ENCODE measurements around the gene SUSD1. TPM values are rescaled to one million over a fixed set of nuclear protein-coding genes. Genes with fewer than 3 reads are reported as not detected.

The SUSD1 gene
- polyA plus RNA-seq, 1 of the 3 experiments (the other 2 are of a cell fraction) = 8.2 TPM

GRCh38 chr9:112044186-112044585 lies 130.9 kb downstream of the SUSD1 start:
- H3K9me2 ChIP-seq = no peaks in the 10 kb centered on the region
- POLR2A ChIA-PET = no interaction called here
- no peaks in the 10 kb centered on the region for H4K20me1 ChIP-seq (ENCODE audit: insufficient read depth)
- H3K36me3 ChIP-seq (replicated peaks in 1 of 2; ENCODE audit: control insufficient read depth in 1 of 2, insufficient read depth in 2 of 2, low read length in 1 of 2) = no peaks in the 10 kb centered on the region
- peaks cover 33% of the 10 kb centered on the region for H3F3A ChIP-seq (replicated peaks; ENCODE audit: insufficient read depth)
- TF ChIP-seq YY1 (IDR thresholded peaks at IDR 0.05; ENCODE audit: low read depth) (no peak), TCF12 (IDR thresholded peaks at IDR 0.05) (no peak)
- H3K9me3 ChIP-seq = 0 out of 2 replicates have a peak, but pooled peaks cover 6% of the 10 kb centered on the region
- no peaks in the 10 kb centered on the region for H3K27me3 ChIP-seq (ENCODE audit: insufficient read depth)
- no peak overlapping the region for H3K4me3 ChIP-seq (ENCODE audit: low read depth in 2 of 2, low read length in 1 of 2)
- H2AFZ ChIP-seq (ENCODE audit: low read depth) = no peak overlapping the region
- 0 out of 4 replicates have a peak overlapping the region, but pooled peaks of 1 of the 2 experiments have one; percentile 15 for H3K27ac ChIP-seq (ENCODE audit: low read depth in 2 of 2, low read length in 1 of 2)
- no peak for DNase-seq
- no peak overlapping the region for H3K4me2 ChIP-seq
- no peaks in the 10 kb centered on the region for H3K79me2 ChIP-seq (ENCODE audit: insufficient read depth)
- H3K4me1 ChIP-seq (ENCODE audit: control insufficient read depth in 1 of 2, insufficient read depth in 2 of 2, low read depth in 1 of 2, low read length in 1 of 2) = peaks cover 3 to 31% of the 10 kb centered on the region in 2 experiments
- no peak overlapping the region for H3K9ac ChIP-seq
- CTCF ChIA-PET = interaction anchor here (1.1 to 1.4 kb wide), 2 partner anchors 9 to 14 kb away, joined by 4 read pairs; no protein-coding TSS in a partner anchor

- H3K36me3 ChIP-seq (replicated peaks in 1 of 2; ENCODE audit: control insufficient read depth in 1 of 2, insufficient read depth in 2 of 2, low read length in 1 of 2) = no peaks in the 10 kb centered on the region
- H3K9me3 ChIP-seq = 0 out of 2 replicates have a peak, but pooled peaks cover 6% of the 10 kb centered on the region
- H4K20me1 ChIP-seq (ENCODE audit: insufficient read depth) = no peaks in the 10 kb centered on the region
- TF ChIP-seq YY1 (IDR thresholded peaks at IDR 0.05; ENCODE audit: low read depth) (no peak), REST (IDR thresholded peaks at IDR 0.05; ENCODE audit: low read depth, low read length) (no peak), ZBTB33 (IDR thresholded peaks at IDR 0.05; ENCODE audit: borderline replicate concordance, low read depth) (no peak), ELF1 (IDR thresholded peaks at IDR 0.05) (no peak), TEAD4 (IDR thresholded peaks at IDR 0.05; ENCODE audit: borderline replicate concordance, insufficient read depth) (no peak), RCOR1 (IDR thresholded peaks at IDR 0.05; ENCODE audit: low read length) (no peak), TAF1 (IDR thresholded peaks at IDR 0.05; ENCODE audit: borderline replicate concordance, low read depth, low read length) (no peak), IRF3 (IDR thresholded peaks at IDR 0.05; ENCODE audit: low read depth, low read length) (no peak), RXRA (IDR thresholded peaks at IDR 0.05; ENCODE audit: borderline replicate concordance, low read depth) (no peak), JUND (IDR thresholded peaks at IDR 0.05) (peak; percentile 21; the same call in 1 of the 2 replicates), MAX (IDR thresholded peaks at IDR 0.05; ENCODE audit: low read depth) (no peak), GATA2 (CRISPR knock-in tag; IDR thresholded peaks at IDR 0.05) (no peak), FOSL2 (IDR thresholded peaks at IDR 0.05; ENCODE audit: borderline replicate concordance, low read depth) (peak; percentile 18; the same call in 1 of the 2 replicates)
- TF ChIP-seq, protein P1, sequence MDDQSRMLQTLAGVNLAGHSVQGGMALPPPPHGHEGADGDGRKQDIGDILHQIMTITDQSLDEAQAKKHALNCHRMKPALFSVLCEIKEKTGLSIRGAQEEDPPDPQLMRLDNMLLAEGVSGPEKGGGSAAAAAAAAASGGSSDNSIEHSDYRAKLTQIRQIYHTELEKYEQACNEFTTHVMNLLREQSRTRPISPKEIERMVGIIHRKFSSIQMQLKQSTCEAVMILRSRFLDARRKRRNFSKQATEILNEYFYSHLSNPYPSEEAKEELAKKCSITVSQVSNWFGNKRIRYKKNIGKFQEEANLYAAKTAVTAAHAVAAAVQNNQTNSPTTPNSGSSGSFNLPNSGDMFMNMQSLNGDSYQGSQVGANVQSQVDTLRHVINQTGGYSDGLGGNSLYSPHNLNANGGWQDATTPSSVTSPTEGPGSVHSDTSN (IDR thresholded peaks at IDR 0.05) = 0 out of 2 replicates have a peak, but pooled peaks have one; percentile 18
- TF ChIP-seq, protein P2, sequence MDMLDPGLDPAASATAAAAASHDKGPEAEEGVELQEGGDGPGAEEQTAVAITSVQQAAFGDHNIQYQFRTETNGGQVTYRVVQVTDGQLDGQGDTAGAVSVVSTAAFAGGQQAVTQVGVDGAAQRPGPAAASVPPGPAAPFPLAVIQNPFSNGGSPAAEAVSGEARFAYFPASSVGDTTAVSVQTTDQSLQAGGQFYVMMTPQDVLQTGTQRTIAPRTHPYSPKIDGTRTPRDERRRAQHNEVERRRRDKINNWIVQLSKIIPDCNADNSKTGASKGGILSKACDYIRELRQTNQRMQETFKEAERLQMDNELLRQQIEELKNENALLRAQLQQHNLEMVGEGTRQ (IDR thresholded peaks at IDR 0.05; ENCODE audit: borderline replicate concordance, low read depth, low read length) = no peak
- H3K9me2 ChIP-seq = no peaks in the 10 kb centered on the region
- no peaks in the 10 kb centered on the region for H3K27me3 ChIP-seq (ENCODE audit: insufficient read depth)
- H3K4me2 ChIP-seq = no peak overlapping the region
- H3K9ac ChIP-seq = no peak overlapping the region
- H3K79me2 ChIP-seq (ENCODE audit: insufficient read depth) = no peaks in the 10 kb centered on the region
- H3F3A ChIP-seq (replicated peaks; ENCODE audit: insufficient read depth) = peaks cover 31% of the 10 kb centered on the region
- H3K27ac ChIP-seq (ENCODE audit: low read depth in 2 of 2, low read length in 1 of 2) = peak overlapping the region in 1 of 2 experiments; percentile 75; a peak in 2 of 4 replicates
- ChIA-PET CTCF (interaction anchor here (1.4 kb wide), 1 partner anchor 15 kb away, joined by 4 read pairs; no protein-coding TSS in a partner anchor), POLR2A (no interaction called here)
- WGBS (ENCODE audit: low lambda C conversion rate) = 67% methylated on average over 1 of the region's 1 CpG
- peaks cover 0 to 31% of the 10 kb centered on the region in 2 experiments for H3K4me1 ChIP-seq (ENCODE audit: control insufficient read depth in 1 of 2, insufficient read depth in 2 of 2, low read depth in 1 of 2, low read length in 1 of 2)
- H3K4me3 ChIP-seq (ENCODE audit: low read depth in 2 of 2, low read length in 1 of 2) = no peak overlapping the region
- no peak for DNase-seq
- H2AFZ ChIP-seq (ENCODE audit: low read depth) = no peak overlapping the region
Observed at GRCh38 chr9:112043423-112043822, 131.7 kb downstream of the SUSD1 start.

Data from SK-N-SH (cell line).